PC-3 (cell line): ENCODE measurements around the gene TSSK2. TPM values are rescaled to one million over a fixed set of nuclear protein-coding genes. Genes with fewer than 3 reads are reported as not detected.

Source experiments
- ATAC-seq: fragments of 200-7000 bp; cut with Tn5 transposase; 2 replicates; pipeline ENCODE4 v1.9.1; 2020; ENCODE audit warnings: mild to moderate bottlenecking, moderate library complexity
- BruUV-seq: library from RNA; stranded (reverse); fragments of 400-500 nt; replicated peaks from 2 replicates; lab custom pipeline; 2021; lab: Mats Ljungman, UMichigan
- CTCF ChIA-PET: fragments of 300-600 bp; sonication (Branson Sonifier 250); formaldehyde crosslinking; loops from one replicate; lab custom pipeline; 2022; ENCODE audit warnings: antibody characterized with exemption; lab: Charles Lee
- POLR2A ChIA-PET: fragments of 300-600 bp; sonication (Branson Sonifier 250); formaldehyde crosslinking; loops from one replicate; lab custom pipeline; 2022; ENCODE audit warnings: antibody characterized with exemption; ENCODE audit not compliant: unreplicated experiment; lab: Charles Lee
- DNase-seq: peaks from one replicate; pipeline ENCODE4 v3.0.0-alpha.2; 2015
- H2AFZ ChIP-seq: fragments of 300-600 bp; sonication (generic); 2 replicates; pipeline ENCODE4 v1.6.0; 2016; ENCODE audit warnings: antibody characterized with exemption, low read length
- H3F3A ChIP-seq: fragments of 300-600 bp; sonication (generic); one replicate; pipeline ENCODE4 v1.6.0; 2017; ENCODE audit warnings: antibody characterized with exemption, low read length, control low read depth, mild to moderate bottlenecking; ENCODE audit not compliant: unreplicated experiment
- H3K27ac ChIP-seq: fragments of 300-600 bp; sonication (generic); 2 replicates; pipeline ENCODE4 v1.5.1; 2016; ENCODE audit warnings: mild to moderate bottlenecking, low read length
- H3K27me3 ChIP-seq: fragments of 300-600 bp; sonication (generic); 2 replicates; pipeline ENCODE4 v1.6.1; 2016; ENCODE audit warnings: low read length, mixed read lengths
- H3K36me3 ChIP-seq: fragments of 300-600 bp; sonication (generic); 2 replicates; pipeline ENCODE4 v1.6.1; 2016; ENCODE audit warnings: low read depth, mixed run types, low read length, mixed read lengths
- H3K4me1 ChIP-seq: fragments of 300-600 bp; sonication (generic); 2 replicates; pipeline ENCODE4 v1.5.1; 2016; ENCODE audit warnings: low read length; ENCODE audit not compliant: insufficient read depth
- H3K4me2 ChIP-seq: fragments of 300-600 bp; sonication (generic); 2 replicates; pipeline ENCODE4 v1.6.0; 2016; ENCODE audit warnings: low read length
- H3K4me3 ChIP-seq: fragments of 300-600 bp; sonication (generic); 2 replicates; pipeline ENCODE4 v1.5.1; 2016; ENCODE audit warnings: mild to moderate bottlenecking, low read length, mixed read lengths
- H3K79me2 ChIP-seq: fragments of 300-600 bp; sonication (generic); 2 replicates; pipeline ENCODE4 v1.6.1; 2017; ENCODE audit warnings: low read length, mixed read lengths
- H3K9ac ChIP-seq: fragments of 300-600 bp; sonication (generic); 2 replicates; pipeline ENCODE4 v1.6.0; 2016; ENCODE audit warnings: mild to moderate bottlenecking, low read length
- H3K9me2 ChIP-seq: fragments of 300-600 bp; sonication (generic); replicated peaks from 2 replicates; pipeline ENCODE4 v1.6.1; 2016; ENCODE audit warnings: mixed run types, low read length, mixed read lengths
- H3K9me3 ChIP-seq: fragments of 300-600 bp; sonication (generic); 2 replicates; pipeline ENCODE4 v1.6.1; 2016; ENCODE audit warnings: low read length, mixed read lengths
- H4K20me1 ChIP-seq: fragments of 300-600 bp; sonication (generic); 2 replicates; pipeline ENCODE4 v1.6.1; 2016; ENCODE audit warnings: low read length, mixed read lengths
- EZH2 ChIP-seq: fragments of 300-600 bp; sonication (generic); IDR thresholded peaks from one replicate; pipeline ENCODE4 v1.6.1; 2017; ENCODE audit warnings: antibody characterized with exemption, mild to moderate bottlenecking, low read length; ENCODE audit not compliant: unreplicated experiment
- EZH2phosphoT487 ChIP-seq: fragments of 300-600 bp; sonication (generic); IDR thresholded peaks from 2 replicates; pipeline ENCODE4 v1.6.1; 2018; ENCODE audit warnings: mild to moderate bottlenecking, antibody characterized with exemption, low read length, borderline replicate concordance
- intact Hi-C: fragments of 100-400 bp; cut with micrococcal nuclease; formaldehyde crosslinking; loops from 2 replicates; pipeline ENCODE4 v1.9.0; 2023
- total RNA-seq: library from RNA; depleted of rRNA; stranded (reverse); fragments of >200 nt; gene quantifications from 2 replicates; pipeline ENCODE4 v1.2.3, GENCODE V29; 2014
- TF ChIP-seq, protein P1 (sequence below): fragments of 300-600 bp; sonication (generic); conservative IDR thresholded peaks from 2 replicates; pipeline ENCODE4 v1.5.1; 2017; ENCODE audit warnings: antibody characterized with exemption, low read depth, mild to moderate bottlenecking, low read length

Gene TSSK2
- total RNA-seq, 1 experiment from 2014 or later = not detected

- no peaks in the 10 kb centered on the region for H3K9me3 ChIP-seq
- no TSS peak for BruUV-seq
Observed at GRCh38 chr22:19179497-19180048, 48.5 kb downstream of the TSSK2 start.

GRCh38 chr22:19180234-19180633 lies 49.1 kb downstream of the TSSK2 start:
- H3K4me3 ChIP-seq = no peak overlapping the region
- ChIA-PET CTCF (interaction anchor here (1.0 kb wide), 1 partner anchor 36 kb away, joined by 3 read pairs; the partner anchor contains the start of gene ESS2), POLR2A (no interaction called here)
- no peak overlapping the region for H3K27ac ChIP-seq
- H3K4me1 ChIP-seq = no peaks in the 10 kb centered on the region; the same call in 1 of the 2 replicates
- no peaks in the 10 kb centered on the region for H3K9me2 ChIP-seq
- no peak overlapping the region for H2AFZ ChIP-seq
- no peak for TF ChIP-seq EZH2
- TF ChIP-seq, protein P1, sequence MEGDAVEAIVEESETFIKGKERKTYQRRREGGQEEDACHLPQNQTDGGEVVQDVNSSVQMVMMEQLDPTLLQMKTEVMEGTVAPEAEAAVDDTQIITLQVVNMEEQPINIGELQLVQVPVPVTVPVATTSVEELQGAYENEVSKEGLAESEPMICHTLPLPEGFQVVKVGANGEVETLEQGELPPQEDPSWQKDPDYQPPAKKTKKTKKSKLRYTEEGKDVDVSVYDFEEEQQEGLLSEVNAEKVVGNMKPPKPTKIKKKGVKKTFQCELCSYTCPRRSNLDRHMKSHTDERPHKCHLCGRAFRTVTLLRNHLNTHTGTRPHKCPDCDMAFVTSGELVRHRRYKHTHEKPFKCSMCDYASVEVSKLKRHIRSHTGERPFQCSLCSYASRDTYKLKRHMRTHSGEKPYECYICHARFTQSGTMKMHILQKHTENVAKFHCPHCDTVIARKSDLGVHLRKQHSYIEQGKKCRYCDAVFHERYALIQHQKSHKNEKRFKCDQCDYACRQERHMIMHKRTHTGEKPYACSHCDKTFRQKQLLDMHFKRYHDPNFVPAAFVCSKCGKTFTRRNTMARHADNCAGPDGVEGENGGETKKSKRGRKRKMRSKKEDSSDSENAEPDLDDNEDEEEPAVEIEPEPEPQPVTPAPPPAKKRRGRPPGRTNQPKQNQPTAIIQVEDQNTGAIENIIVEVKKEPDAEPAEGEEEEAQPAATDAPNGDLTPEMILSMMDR = no peak
- no peak for TF ChIP-seq EZH2phosphoT487
- intact Hi-C loops = no loop called here
- peaks cover 23% of the 10 kb centered on the region for H3K79me2 ChIP-seq
- H4K20me1 ChIP-seq = no peaks in the 10 kb centered on the region
- H3F3A ChIP-seq = no peaks in the 10 kb centered on the region
- ATAC-seq = no peak
- H3K9me3 ChIP-seq = no peaks in the 10 kb centered on the region
- no peaks in the 10 kb centered on the region for H3K36me3 ChIP-seq
- no peak overlapping the region for H3K4me2 ChIP-seq
- H3K27me3 ChIP-seq = no peaks in the 10 kb centered on the region
- DNase-seq = no peak
- no TSS peak for BruUV-seq
- no peak overlapping the region for H3K9ac ChIP-seq

More at GRCh38 chr22:19179497-19180048, 48.5 kb downstream of the TSSK2 start:
- Histone ChIP-seq H3F3A (no peaks in the 10 kb centered on the region), H3K4me2 (peak overlapping the region; percentile 90), H3K9me2 (no peaks in the 10 kb centered on the region), H3K4me1 (no peaks in the 10 kb centered on the region; the same call in 1 of the 2 replicates), H3K36me3 (no peaks in the 10 kb centered on the region), H2AFZ (peak overlapping the region; percentile 89), H4K20me1 (no peaks in the 10 kb centered on the region), H3K4me3 (peak overlapping the region; percentile 88), H3K27ac (peak overlapping the region; percentile 42), H3K27me3 (no peaks in the 10 kb centered on the region), H3K79me2 (peaks cover 30% of the 10 kb centered on the region), H3K9ac (peak overlapping the region; percentile 56)
- DNase-seq = peak; percentile 69
- intact Hi-C loops = loop anchor here (2.0 kb wide), 3 partner anchors 35 to 107 kb away; partner anchors contain the start of gene ESS2
- peak; percentile 59 for ATAC-seq
- TF ChIP-seq, protein P1 = peak; percentile 74
- no peak for TF ChIP-seq EZH2
- ChIA-PET CTCF (interaction anchor here (0.6 to 1.3 kb wide), 3 partner anchors 35 to 120 kb away, joined by 3 to 5 read pairs (median 3); partner anchors contain the start of gene ESS2), POLR2A (interaction anchor here (0.9 kb wide), 1 partner anchor 35 kb away, joined by 6 read pairs; the partner anchor contains the start of gene ESS2)

DNA sequence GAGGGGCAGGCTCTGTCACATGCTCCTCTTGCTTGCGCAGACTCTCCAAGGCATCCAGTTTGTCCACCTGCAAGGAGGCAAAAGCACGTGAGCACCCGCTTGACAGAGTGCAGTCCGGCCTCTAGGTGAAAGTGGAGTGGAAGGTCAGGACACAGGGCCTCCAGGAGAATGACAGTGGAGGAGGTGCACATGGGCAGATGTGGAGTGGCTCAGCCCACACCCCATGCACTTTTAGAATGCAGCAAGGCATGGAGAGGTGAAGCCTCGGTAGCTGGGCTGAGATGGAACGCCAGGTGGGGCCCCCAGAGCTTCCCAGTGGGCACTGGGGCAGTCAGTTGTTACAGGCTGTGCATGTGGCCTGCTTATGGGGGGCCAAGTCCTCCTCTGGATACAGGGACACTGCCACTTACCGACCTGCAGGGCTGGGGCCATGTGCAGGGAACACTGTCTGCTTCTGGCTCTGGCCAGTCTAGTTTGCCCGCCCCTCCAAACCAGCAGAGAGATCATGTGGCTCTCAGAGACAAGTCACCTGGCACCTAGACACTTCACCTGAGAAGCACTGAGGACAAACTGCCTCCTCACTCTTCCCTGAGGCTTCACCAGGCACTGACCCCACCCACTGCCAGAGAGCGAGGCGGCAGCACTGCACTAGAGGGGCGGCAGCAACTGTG lies 49.8 kb downstream of the TSSK2 start:
- no peaks in the 10 kb centered on the region for H4K20me1 ChIP-seq
- H3K4me2 ChIP-seq = no peak overlapping the region
- intact Hi-C loops = no loop called here
- H3K9me2 ChIP-seq = no peaks in the 10 kb centered on the region
- H3F3A ChIP-seq = no peaks in the 10 kb centered on the region
- POLR2A ChIA-PET = no interaction called here
- TF ChIP-seq EZH2phosphoT487 = no peak
- no peak for TF ChIP-seq EZH2
- TF ChIP-seq, protein P1 = no peak
- H3K9me3 ChIP-seq = no peaks in the 10 kb centered on the region
- H3K27me3 ChIP-seq = no peaks in the 10 kb centered on the region
- no peaks in the 10 kb centered on the region for H3K36me3 ChIP-seq
- DNase-seq = no peak
- H3K27ac ChIP-seq = no peak overlapping the region
- CTCF ChIA-PET = no interaction called here
- H2AFZ ChIP-seq = no peak overlapping the region
- BruUV-seq = no TSS peak
- peaks cover 20% of the 10 kb centered on the region for H3K79me2 ChIP-seq
- no peak overlapping the region for H3K9ac ChIP-seq
- ATAC-seq = no peak
- H3K4me3 ChIP-seq = no peak overlapping the region
- H3K4me1 ChIP-seq = no peaks in the 10 kb centered on the region; the same call in 1 of the 2 replicates
